ENCODE measurements around the gene CEP295NL.

DNA sequence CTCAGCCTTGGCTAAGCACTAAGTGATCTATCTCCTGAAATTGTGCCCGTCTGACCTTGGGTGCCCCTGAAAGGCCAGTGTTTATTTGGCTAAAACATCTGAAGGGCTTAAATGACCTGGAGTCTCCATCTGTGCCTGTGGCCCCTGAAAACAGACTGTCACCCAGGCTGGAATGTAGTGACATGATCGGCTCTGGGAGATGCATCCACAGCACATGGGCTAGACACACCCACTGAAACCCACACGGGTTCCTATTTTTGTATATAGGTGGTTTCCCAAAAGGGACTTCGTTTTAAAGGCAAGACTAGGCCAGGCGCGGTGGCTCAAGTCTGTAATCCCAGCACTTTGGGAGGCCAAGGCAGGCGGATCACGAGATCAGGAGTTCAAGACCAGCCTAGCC, 13.5 kb downstream of the CEP295NL start:
- TF ChIP-seq, protein P1, sequence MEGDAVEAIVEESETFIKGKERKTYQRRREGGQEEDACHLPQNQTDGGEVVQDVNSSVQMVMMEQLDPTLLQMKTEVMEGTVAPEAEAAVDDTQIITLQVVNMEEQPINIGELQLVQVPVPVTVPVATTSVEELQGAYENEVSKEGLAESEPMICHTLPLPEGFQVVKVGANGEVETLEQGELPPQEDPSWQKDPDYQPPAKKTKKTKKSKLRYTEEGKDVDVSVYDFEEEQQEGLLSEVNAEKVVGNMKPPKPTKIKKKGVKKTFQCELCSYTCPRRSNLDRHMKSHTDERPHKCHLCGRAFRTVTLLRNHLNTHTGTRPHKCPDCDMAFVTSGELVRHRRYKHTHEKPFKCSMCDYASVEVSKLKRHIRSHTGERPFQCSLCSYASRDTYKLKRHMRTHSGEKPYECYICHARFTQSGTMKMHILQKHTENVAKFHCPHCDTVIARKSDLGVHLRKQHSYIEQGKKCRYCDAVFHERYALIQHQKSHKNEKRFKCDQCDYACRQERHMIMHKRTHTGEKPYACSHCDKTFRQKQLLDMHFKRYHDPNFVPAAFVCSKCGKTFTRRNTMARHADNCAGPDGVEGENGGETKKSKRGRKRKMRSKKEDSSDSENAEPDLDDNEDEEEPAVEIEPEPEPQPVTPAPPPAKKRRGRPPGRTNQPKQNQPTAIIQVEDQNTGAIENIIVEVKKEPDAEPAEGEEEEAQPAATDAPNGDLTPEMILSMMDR (IDR thresholded peaks at IDR 0.05 in 8 of 11, conservative IDR thresholded peaks at IDR 0.05 in 3 of 11), result no peak
- TF ChIP-seq POLR2A (IDR thresholded peaks at IDR 0.05), result no peak
- no peak for TF ChIP-seq POLR2AphosphoS5 (IDR thresholded peaks at IDR 0.05)

Measured in spleen (tissue), 7 donors.